Peyer's patch (tissue), 4 donors: ENCODE data around the gene POM121.
"Not testable (repeated sequence)": the region's sequence is repeated elsewhere in the genome, so short reads cannot be mapped to it uniquely, and the experiment has no call there.

Source experiments
- CTCF ChIP-seq, 6 experiments: fragments of 450-650 bp in 4 of 6; fragments of 200-600 bp in 2 of 6; sonication (generic) in 1 of 6; IDR thresholded peaks; one replicate each; pipeline ENCODE4 v1.5.1; 2017 to 2019; ENCODE audit warnings: antibody characterized with exemption in 6 of 6, mild to moderate bottlenecking in 3 of 6, moderate library complexity in 1 of 6
- POLR2A ChIP-seq, 2 donors: fragments of 450-650 bp; IDR thresholded peaks; one replicate each; pipeline ENCODE4 v1.5.1; 2017; ENCODE audit warnings: antibody characterized with exemption in 2 of 2, mild to moderate bottlenecking in 2 of 2, moderate library complexity in 2 of 2

- TF ChIP-seq CTCF, POLR2A (IDR thresholded peaks at IDR 0.05): not testable (repeated sequence)
These were observed 65.4 kb downstream of the POM121 start for GRCh38 chr7:72990146-72990913.
